Fibroblast of lung (primary cell): Measurements from ENCODE around the gene RPL10A.

Experiments used
- CTCF ChIP-seq, 2 donors: IDR thresholded peaks in 1 of 2; conservative IDR thresholded peaks in 1 of 2; 1 replicate in 1 of 2; 2 replicates in 1 of 2; pipeline ENCODE4 v1.5.1; 2011 to 2012; ENCODE audit warnings: low read length in 2 of 2, control low read depth in 1 of 2, inconsistent platforms in 1 of 2, low read depth in 1 of 2, mild to moderate bottlenecking in 1 of 2
- EZH2 ChIP-seq: IDR thresholded peaks from 2 replicates; pipeline ENCODE4 v1.5.1; 2012; ENCODE audit warnings: low read length, control low read depth, mild to moderate bottlenecking; ENCODE audit errors: missing control alignments

- TF ChIP-seq CTCF (conservative IDR thresholded peaks at IDR 0.05 in 1 of 2, IDR thresholded peaks at IDR 0.05 in 1 of 2; ENCODE audit: low read depth in 1 of 2, low read length in 2 of 2) (no peak), EZH2 (no peak)
Measured at GRCh38 chr6:35498422-35499067, 30.3 kb downstream of the RPL10A start.
